Measurements from ENCODE around the gene PARK7.

GRCh38 chr1:7985851-7986612 is 24.5 kb downstream of the PARK7 start:
- no peak for TF ChIP-seq POLR2A (IDR thresholded peaks at IDR 0.05)
- peak in 1 of 4 donors; percentile 15 for TF ChIP-seq POLR2AphosphoS5 (IDR thresholded peaks at IDR 0.05)
- no peak for TF ChIP-seq CTCF (IDR thresholded peaks at IDR 0.05)
- TF ChIP-seq EP300 (IDR thresholded peaks at IDR 0.05): no peak

All from sigmoid colon (tissue), 4 donors.